ENCODE data around the gene SLC9A5. TPM values are rescaled to one million over a fixed set of nuclear protein-coding genes. Genes with fewer than 3 reads are reported as not detected.
A peak's percentile ranks its signal among the peaks of the same experiment; 100 is the strongest.

Gene SLC9A5
- polyA plus RNA-seq, 1 donor (not counting 4 experiments of a cell fraction or from before 2014, with no cell fraction given) = 0.51 TPM

GRCh38 chr16:67284699-67285646 is 36.2 kb downstream of the SLC9A5 start:
- peaks cover 44% of the 10 kb centered on the region for H3K27me3 ChIP-seq (ENCODE audit: control insufficient read depth, extremely low read depth, insufficient read depth, low read length)
- FAIRE-seq = no peak
- H3K4me1 ChIP-seq (ENCODE audit: control insufficient read depth, extremely low read depth, insufficient read depth, low read length) = no peaks in the 10 kb centered on the region
- dilution Hi-C loops (cut with MboI; ENCODE audit: extremely low pct_ligation_motif_present, low sequenced_read_pairs) = no loop called here
- no peak for DNase-seq (ENCODE audit: low read depth, low spot score)
- no peaks in the 10 kb centered on the region for H3K36me3 ChIP-seq (ENCODE audit: control insufficient read depth in 2 of 2, extremely low read depth in 1 of 2, insufficient read depth in 2 of 2, low read length in 2 of 2)
- no peaks in the 10 kb centered on the region for H4K20me1 ChIP-seq (ENCODE audit: control insufficient read depth, extremely low read depth, insufficient read depth, low read length)
- peak; percentile 13 to 73 (median 64) for TF ChIP-seq CTCF (optimal IDR thresholded peaks at IDR 0.05 in 1 of 3, IDR thresholded peaks at IDR 0.05 in 1 of 3, conservative IDR thresholded peaks at IDR 0.05 in 1 of 3; ENCODE audit: extremely low read depth in 1 of 3, insufficient read depth in 2 of 3, low read length in 3 of 3)
- no peak for TF ChIP-seq EZH2 (IDR thresholded peaks at IDR 0.05; ENCODE audit: low read length)
- H2AFZ ChIP-seq (ENCODE audit: control insufficient read depth, low read length) = no peak overlapping the region
- H3K4me3 ChIP-seq (ENCODE audit: control insufficient read depth in 2 of 3, extremely low read depth in 1 of 3, insufficient read depth in 2 of 3, low read depth in 1 of 3, low read length in 3 of 3) = no peak overlapping the region
- no peak overlapping the region for H3K9ac ChIP-seq (ENCODE audit: control insufficient read depth, extremely low read depth, insufficient read depth, low read length)
- no peaks in the 10 kb centered on the region for H3K9me3 ChIP-seq (ENCODE audit: control insufficient read depth, low read depth, low read length)
- no peak overlapping the region for H3K27ac ChIP-seq (ENCODE audit: control insufficient read depth, insufficient read depth, low read length)
- no peak overlapping the region for H3K4me2 ChIP-seq (ENCODE audit: control insufficient read depth, extremely low read depth, insufficient read depth, low read depth, low read length)
- H3K9me1 ChIP-seq (ENCODE audit: control insufficient read depth, extremely low read depth, insufficient read depth, low read length) = no peaks in the 10 kb centered on the region
- no peaks in the 10 kb centered on the region for H3K79me2 ChIP-seq (ENCODE audit: control insufficient read depth, insufficient read depth, low read length)

- Histone ChIP-seq H3K4me2 (ENCODE audit: control insufficient read depth, extremely low read depth, insufficient read depth, low read depth, low read length) (no peak overlapping the region), H4K20me1 (ENCODE audit: control insufficient read depth, extremely low read depth, insufficient read depth, low read length) (no peaks in the 10 kb centered on the region), H3K27ac (ENCODE audit: control insufficient read depth, insufficient read depth, low read length) (no peak overlapping the region), H3K27me3 (ENCODE audit: control insufficient read depth, extremely low read depth, insufficient read depth, low read length) (peaks cover 28% of the 10 kb centered on the region), H2AFZ (ENCODE audit: control insufficient read depth, low read length) (no peak overlapping the region), H3K9me1 (ENCODE audit: control insufficient read depth, extremely low read depth, insufficient read depth, low read length) (no peaks in the 10 kb centered on the region), H3K4me3 (ENCODE audit: control insufficient read depth in 2 of 3, extremely low read depth in 1 of 3, insufficient read depth in 2 of 3, low read depth in 1 of 3, low read length in 3 of 3) (no peak overlapping the region), H3K9ac (ENCODE audit: control insufficient read depth, extremely low read depth, insufficient read depth, low read length) (no peak overlapping the region), H3K4me1 (ENCODE audit: control insufficient read depth, extremely low read depth, insufficient read depth, low read length) (no peaks in the 10 kb centered on the region), H3K79me2 (ENCODE audit: control insufficient read depth, insufficient read depth, low read length) (no peaks in the 10 kb centered on the region), H3K36me3 (ENCODE audit: control insufficient read depth in 2 of 2, extremely low read depth in 1 of 2, insufficient read depth in 2 of 2, low read length in 2 of 2) (no peaks in the 10 kb centered on the region), H3K9me3 (ENCODE audit: control insufficient read depth, low read depth, low read length) (no peaks in the 10 kb centered on the region)
- TF ChIP-seq CTCF (optimal IDR thresholded peaks at IDR 0.05 in 1 of 3, IDR thresholded peaks at IDR 0.05 in 1 of 3, conservative IDR thresholded peaks at IDR 0.05 in 1 of 3; ENCODE audit: extremely low read depth in 1 of 3, insufficient read depth in 2 of 3, low read length in 3 of 3) = no peak
- TF ChIP-seq EZH2 (IDR thresholded peaks at IDR 0.05; ENCODE audit: low read length) = no peak
- no peak for FAIRE-seq
- dilution Hi-C loops (cut with MboI; ENCODE audit: extremely low pct_ligation_motif_present, low sequenced_read_pairs) = no loop called here
- DNase-seq (ENCODE audit: low read depth, low spot score) = no peak
Observed at GRCh38 chr16:67286441-67287235, 37.9 kb downstream of the SLC9A5 start.
